SK-N-SH (cell line): Measurements from ENCODE around the gene TNFAIP8L1. TPM values are rescaled to one million over a fixed set of nuclear protein-coding genes. Genes with fewer than 3 reads are reported as not detected.

Experiments
- CTCF ChIA-PET: fragments of 300-600, 350-600 bp; formaldehyde crosslinking; extraction: SDS; loops from one replicate; lab custom pipeline; 2021; lab: Yijun Ruan, JAX
- POLR2A ChIA-PET: fragments of 350-600 bp; sonication (Branson Sonifier 250); formaldehyde crosslinking; extraction: SDS; loops from one replicate; lab custom pipeline; 2020; ENCODE audit warnings: antibody characterized with exemption, inconsistent platforms; lab: Yijun Ruan, JAX
- DNase-seq: peaks from one replicate; pipeline ENCODE4 v3.0.0; 2012
- H2AFZ ChIP-seq: fragments of 200-600 bp; sonication (generic); 2 replicates; pipeline ENCODE4 v1.8.1; 2016; ENCODE audit warnings: antibody characterized with exemption, mild to moderate bottlenecking, low read depth
- H3F3A ChIP-seq: fragments of 200-600 bp; sonication (generic); replicated peaks from 2 replicates; pipeline ENCODE3; 2016; ENCODE audit warnings: antibody characterized with exemption, mild to moderate bottlenecking; ENCODE audit not compliant: insufficient read depth
- H3K27ac ChIP-seq, 2 experiments: fragments of 200-500 bp in 1 of 2; fragments of 200-600 bp in 1 of 2; sonication (Bioruptor generic) in 1 of 2; sonication (generic), shearing (Covaris generic) in 1 of 2; 2 replicates each; pipeline versions ENCODE4 v1.5.1 to v1.6.1; 2014 to 2016; ENCODE audit warnings: low read depth in 2 of 2, inconsistent platforms in 1 of 2, low read length in 1 of 2, mild to moderate bottlenecking in 1 of 2, mixed read lengths in 1 of 2
- H3K27me3 ChIP-seq: fragments of 200-600 bp; sonication (generic), shearing (Covaris generic); 2 replicates; pipeline ENCODE4 v1.6.1; 2016; ENCODE audit warnings: mixed run types; ENCODE audit not compliant: insufficient read depth
- H3K36me3 ChIP-seq, 2 experiments: fragments of 200-500 bp in 1 of 2; fragments of 200-600 bp in 1 of 2; sonication (Bioruptor generic) in 1 of 2; sonication (generic) in 1 of 2; replicated peaks in 1 of 2; 2 replicates each; pipeline versions ENCODE3 to v1.5.1; 2014 to 2016; ENCODE audit warnings: low read length in 1 of 2, mild to moderate bottlenecking in 1 of 2; ENCODE audit not compliant: insufficient read depth in 2 of 2, control insufficient read depth in 1 of 2
- H3K4me1 ChIP-seq, 2 experiments: fragments of 200-500 bp in 1 of 2; fragments of 200-600 bp in 1 of 2; sonication (Bioruptor generic) in 1 of 2; sonication (generic), shearing (Covaris generic) in 1 of 2; 2 replicates each; pipeline versions ENCODE4 v1.5.1 to v1.6.1; 2014 to 2016; ENCODE audit warnings: low read depth in 1 of 2, low read length in 1 of 2, mixed run types in 1 of 2; ENCODE audit not compliant: insufficient read depth in 2 of 2, control insufficient read depth in 1 of 2
- H3K4me2 ChIP-seq: fragments of 200-600 bp; sonication (generic), shearing (Covaris generic); 2 replicates; pipeline ENCODE4 v1.6.1; 2017; ENCODE audit warnings: mixed run types
- H3K4me3 ChIP-seq, 2 experiments: fragments of 200-500 bp in 1 of 2; fragments of 200-600 bp in 1 of 2; sonication (Bioruptor generic) in 1 of 2; sonication (generic), shearing (Covaris generic) in 1 of 2; 2 replicates each; pipeline versions ENCODE4 v1.5.1 to v1.8.1; 2014 to 2016; ENCODE audit warnings: low read depth in 2 of 2, inconsistent platforms in 1 of 2, low read length in 1 of 2, mild to moderate bottlenecking in 1 of 2, mixed read lengths in 1 of 2, moderate library complexity in 1 of 2
- H3K79me2 ChIP-seq: fragments of 200-600 bp; sonication (generic); 2 replicates; pipeline ENCODE4 v1.8.1; 2017; ENCODE audit warnings: mild to moderate bottlenecking; ENCODE audit not compliant: insufficient read depth
- H3K9ac ChIP-seq: fragments of 200-600 bp; sonication (generic); 2 replicates; pipeline ENCODE4 v1.6.1; 2017; ENCODE audit warnings: mixed run types
- H3K9me2 ChIP-seq: fragments of 200-600 bp; sonication (generic); 2 replicates; pipeline ENCODE4 v1.6.1; 2017; ENCODE audit warnings: mixed run types
- H3K9me3 ChIP-seq: fragments of 200-600 bp; sonication (generic); 2 replicates; pipeline ENCODE4 v1.6.1; 2017; ENCODE audit warnings: mixed run types, mild to moderate bottlenecking, moderate library complexity
- H4K20me1 ChIP-seq: fragments of 200-600 bp; sonication (generic); 2 replicates; pipeline ENCODE4 v1.6.1; 2017; ENCODE audit warnings: mild to moderate bottlenecking, mixed run types; ENCODE audit not compliant: insufficient read depth
- GATA2 ChIP-seq: sonication (generic); formaldehyde crosslinking; IDR thresholded peaks from 2 replicates; pipeline ENCODE4 v1.5.0; 2020; ENCODE audit warnings: mild to moderate bottlenecking, missing genetic modification reagents
- JUND ChIP-seq: IDR thresholded peaks from 2 replicates; pipeline ENCODE4 v1.4.0; 2012
- MXI1 ChIP-seq: IDR thresholded peaks from 2 replicates; pipeline ENCODE4 v1.6.1; 2012; ENCODE audit warnings: mild to moderate bottlenecking, low read depth, low read length, improper control_type of control experiment
- NRF1 ChIP-seq: IDR thresholded peaks from 2 replicates; pipeline ENCODE4 v1.6.1; 2012; ENCODE audit warnings: low read depth, mild to moderate bottlenecking, low read length
- RAD21 ChIP-seq: IDR thresholded peaks from 2 replicates; pipeline ENCODE4 v1.6.1; 2012; ENCODE audit warnings: mild to moderate bottlenecking, low read length
- RFX5 ChIP-seq: IDR thresholded peaks from 2 replicates; pipeline ENCODE4 v1.6.1; 2012; ENCODE audit warnings: mild to moderate bottlenecking, improper control_type of control experiment, low read length
- RXRA ChIP-seq: IDR thresholded peaks from 2 replicates; pipeline ENCODE4 v1.4.0; 2012; ENCODE audit warnings: low read depth, mild to moderate bottlenecking, borderline replicate concordance
- SIN3A ChIP-seq: IDR thresholded peaks from 2 replicates; pipeline ENCODE4 v1.6.1; 2012; ENCODE audit warnings: low read depth, mild to moderate bottlenecking, low read length, moderate library complexity, borderline replicate concordance
- SMC3 ChIP-seq: IDR thresholded peaks from 2 replicates; pipeline ENCODE4 v1.6.1; 2012; ENCODE audit warnings: low read depth, low read length, improper control_type of control experiment
- TEAD4 ChIP-seq: IDR thresholded peaks from 2 replicates; pipeline ENCODE4 v1.4.0; 2012; ENCODE audit warnings: mild to moderate bottlenecking, borderline replicate concordance; ENCODE audit not compliant: insufficient read depth
- USF1 ChIP-seq: IDR thresholded peaks from 2 replicates; pipeline ENCODE4 v1.4.0; 2012; ENCODE audit warnings: low read depth, borderline replicate concordance
- USF2 ChIP-seq: fragments of 150-350 bp; IDR thresholded peaks from 2 replicates; pipeline ENCODE4 v1.6.1; 2017; ENCODE audit warnings: antibody characterized with exemption, low read length, low read depth, borderline replicate concordance
- ZBTB33 ChIP-seq: IDR thresholded peaks from 2 replicates; pipeline ENCODE4 v1.4.0; 2012; ENCODE audit warnings: low read depth, borderline replicate concordance
- WGBS: methylation state at CpG from one replicate; pipeline ENCODE4 v1.1.6; 2017; ENCODE audit warnings: low lambda C conversion rate; 5-methylcytosine and 5-hydroxymethylcytosine counted together
- polyA plus RNA-seq, 3 experiments: library from polyadenylated mRNA; depleted of rRNA; stranded (reverse); fragments of >200 nt; gene quantifications; 2 replicates each; pipeline ENCODE4 v1.2.3, GENCODE V29; 2012
- TF ChIP-seq, protein P1 (sequence below): IDR thresholded peaks from 2 replicates; pipeline ENCODE4 v1.4.0; 2012; ENCODE audit warnings: low read depth
- TF ChIP-seq, protein P2 (sequence below): fragments of 200-600 bp; sonication (generic); IDR thresholded peaks from 2 replicates; pipeline ENCODE4 v1.6.1; 2017; ENCODE audit warnings: antibody characterized with exemption, mild to moderate bottlenecking, moderate library complexity

The TNFAIP8L1 gene
- polyA plus RNA-seq, 1 of the 3 experiments (the other 2 are of a cell fraction): 6.4 TPM

DNA sequence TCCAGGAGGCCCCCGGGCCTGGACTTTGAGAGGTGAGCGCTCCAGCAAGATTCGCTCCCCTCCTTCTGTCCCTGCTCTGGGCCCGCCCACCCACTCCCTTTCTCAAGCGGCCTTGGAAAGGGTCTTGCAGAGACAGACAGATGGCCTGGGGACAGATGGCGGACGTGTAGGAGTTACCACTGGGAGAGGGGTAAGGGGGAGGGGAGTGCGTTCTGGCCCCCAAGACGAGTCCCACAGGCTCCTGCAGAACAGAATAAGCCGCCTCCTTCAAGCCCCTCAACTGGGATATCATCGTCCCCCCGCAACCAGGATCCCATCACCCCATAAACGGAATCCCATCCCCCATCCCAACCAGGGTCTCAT lies 3.6 kb upstream of the TNFAIP8L1 start:
- H3K9me2 ChIP-seq: no peaks in the 10 kb centered on the region
- H3K4me1 ChIP-seq: peaks cover 3 to 19% of the 10 kb centered on the region in 2 experiments; a peak in 1 of 4 replicates
- peak overlapping the region; percentile 39 to 69; a peak in 3 of 4 replicates for H3K4me3 ChIP-seq
- ChIA-PET CTCF (interaction anchor here (0.7 to 3.4 kb wide), 32 partner anchors 9 to 449 kb away, joined by 3 to 200 read pairs (median 7); partner anchors contain the start of genes LRG1, PLIN4 and SEMA6B), POLR2A (no interaction called here)
- peak overlapping the region; percentile 84 for H3K4me2 ChIP-seq
- peak overlapping the region; percentile 97 for H2AFZ ChIP-seq
- TF ChIP-seq USF2: no peak
- no peak for TF ChIP-seq USF1
- TF ChIP-seq MXI1: no peak
- TF ChIP-seq GATA2 (CRISPR knock-in tag): no peak
- no peak for TF ChIP-seq NRF1
- no peak for TF ChIP-seq ZBTB33
- TF ChIP-seq, protein P1, sequence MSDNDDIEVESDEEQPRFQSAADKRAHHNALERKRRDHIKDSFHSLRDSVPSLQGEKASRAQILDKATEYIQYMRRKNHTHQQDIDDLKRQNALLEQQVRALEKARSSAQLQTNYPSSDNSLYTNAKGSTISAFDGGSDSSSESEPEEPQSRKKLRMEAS: no peak
- H3K9me3 ChIP-seq: no peaks in the 10 kb centered on the region
- peaks cover 32% of the 10 kb centered on the region for H3F3A ChIP-seq
- DNase-seq: no peak
- H3K27me3 ChIP-seq: no peaks in the 10 kb centered on the region
- H4K20me1 ChIP-seq: no peaks in the 10 kb centered on the region
- no peak overlapping the region for H3K27ac ChIP-seq
- H3K36me3 ChIP-seq: no peaks in the 10 kb centered on the region
- 41% methylated on average over 9 of the region's 13 CpGs for WGBS
- H3K9ac ChIP-seq: no peak overlapping the region; the same call in 1 of the 2 replicates
- peaks cover 13% of the 10 kb centered on the region for H3K79me2 ChIP-seq

GRCh38 chr19:4636151-4636717 lies 3.1 kb upstream of the TNFAIP8L1 start:
- 5% methylated on average over 26 of the region's 43 CpGs for WGBS
- H3K9me3 ChIP-seq: no peaks in the 10 kb centered on the region
- H3K79me2 ChIP-seq: peaks cover 17% of the 10 kb centered on the region
- peak overlapping the region; percentile 39 to 69 for H3K4me3 ChIP-seq
- H4K20me1 ChIP-seq: no peaks in the 10 kb centered on the region
- peak overlapping the region; percentile 97 for H2AFZ ChIP-seq
- ChIA-PET POLR2A (no interaction called here), CTCF (interaction anchor here (0.7 to 3.4 kb wide), 39 partner anchors 9 to 450 kb away, joined by 3 to 200 read pairs (median 5); partner anchors contain the start of genes LRG1, MYDGF, PLIN4 and PLIN5)
- H3K9me2 ChIP-seq: no peaks in the 10 kb centered on the region
- peaks cover 32% of the 10 kb centered on the region for H3F3A ChIP-seq
- H3K27me3 ChIP-seq: no peaks in the 10 kb centered on the region
- no peak overlapping the region for H3K27ac ChIP-seq
- H3K4me1 ChIP-seq: peaks cover 3 to 20% of the 10 kb centered on the region in 2 experiments; a peak in 1 of 4 replicates
- H3K4me2 ChIP-seq: peak overlapping the region; percentile 84
- H3K9ac ChIP-seq: peak overlapping the region; percentile 52
- DNase-seq: peak; percentile 92
- TF ChIP-seq RFX5: no peak
- TF ChIP-seq RAD21: peak; percentile 82
- no peak for TF ChIP-seq GATA2 (CRISPR knock-in tag)
- peak; percentile 63 for TF ChIP-seq SMC3
- TF ChIP-seq JUND: no peak
- no peak for TF ChIP-seq SIN3A
- TF ChIP-seq, protein P2, sequence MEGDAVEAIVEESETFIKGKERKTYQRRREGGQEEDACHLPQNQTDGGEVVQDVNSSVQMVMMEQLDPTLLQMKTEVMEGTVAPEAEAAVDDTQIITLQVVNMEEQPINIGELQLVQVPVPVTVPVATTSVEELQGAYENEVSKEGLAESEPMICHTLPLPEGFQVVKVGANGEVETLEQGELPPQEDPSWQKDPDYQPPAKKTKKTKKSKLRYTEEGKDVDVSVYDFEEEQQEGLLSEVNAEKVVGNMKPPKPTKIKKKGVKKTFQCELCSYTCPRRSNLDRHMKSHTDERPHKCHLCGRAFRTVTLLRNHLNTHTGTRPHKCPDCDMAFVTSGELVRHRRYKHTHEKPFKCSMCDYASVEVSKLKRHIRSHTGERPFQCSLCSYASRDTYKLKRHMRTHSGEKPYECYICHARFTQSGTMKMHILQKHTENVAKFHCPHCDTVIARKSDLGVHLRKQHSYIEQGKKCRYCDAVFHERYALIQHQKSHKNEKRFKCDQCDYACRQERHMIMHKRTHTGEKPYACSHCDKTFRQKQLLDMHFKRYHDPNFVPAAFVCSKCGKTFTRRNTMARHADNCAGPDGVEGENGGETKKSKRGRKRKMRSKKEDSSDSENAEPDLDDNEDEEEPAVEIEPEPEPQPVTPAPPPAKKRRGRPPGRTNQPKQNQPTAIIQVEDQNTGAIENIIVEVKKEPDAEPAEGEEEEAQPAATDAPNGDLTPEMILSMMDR: peak; percentile 82
- TF ChIP-seq RXRA: no peak
- TF ChIP-seq TEAD4: no peak
- H3K36me3 ChIP-seq: no peaks in the 10 kb centered on the region
